Keratinocyte (primary cell): ENCODE measurements around the gene HDLBP. TPM values are rescaled to one million over a fixed set of nuclear protein-coding genes. Genes with fewer than 3 reads are reported as not detected.

Experiments
- DNase-seq: peaks from one replicate; pipeline ENCODE4 v3.0.0-alpha.2; 2011; ENCODE audit warnings: low read depth, missing footprints, low spot score
- FAIRE-seq: peaks from 2 replicates; lab custom pipeline; 2011; peaks lifted over from hg19 to GRCh38; lab: Jason Lieb, UNC
- H2AFZ ChIP-seq: 2 replicates; pipeline ENCODE4 v1.6.0; 2012; ENCODE audit warnings: low read length, control low read depth, inconsistent platforms; ENCODE audit not compliant: control insufficient read depth
- H3K27ac ChIP-seq: 2 replicates; pipeline ENCODE4 v1.5.1; 2011; ENCODE audit warnings: low read length; ENCODE audit not compliant: control insufficient read depth, insufficient read depth
- H3K27me3 ChIP-seq: 3 replicates; pipeline ENCODE4 v1.6.0; 2011; ENCODE audit warnings: low read length; ENCODE audit not compliant: control insufficient read depth, insufficient read depth; ENCODE audit errors: extremely low read depth
- H3K36me3 ChIP-seq, 2 experiments: 2 replicates in 1 of 2; 3 replicates in 1 of 2; pipeline ENCODE4 v1.5.1; 2011; ENCODE audit warnings: low read length in 2 of 2, mild to moderate bottlenecking in 1 of 2; ENCODE audit not compliant: control insufficient read depth in 2 of 2, insufficient read depth in 2 of 2; ENCODE audit errors: extremely low read depth in 1 of 2
- H3K4me1 ChIP-seq: 3 replicates; pipeline ENCODE4 v1.5.1; 2011; ENCODE audit warnings: low read length; ENCODE audit not compliant: control insufficient read depth, insufficient read depth; ENCODE audit errors: extremely low read depth
- H3K4me2 ChIP-seq: 3 replicates; pipeline ENCODE4 v1.6.0; 2011; ENCODE audit warnings: low read depth, low read length; ENCODE audit not compliant: control insufficient read depth, insufficient read depth; ENCODE audit errors: extremely low read depth
- H3K4me3 ChIP-seq, 3 experiments: fragments of 200-600 bp in 1 of 3; sonication (generic) in 1 of 3; 2 replicates in 2 of 3; 3 replicates in 1 of 3; pipeline ENCODE4 v1.5.1; 2011 to 2016; ENCODE audit warnings: low read length in 3 of 3, mild to moderate bottlenecking in 3 of 3, control low read depth in 2 of 3, inconsistent platforms in 1 of 3, low read depth in 1 of 3, mixed read lengths in 1 of 3, mixed run types in 1 of 3, moderate library complexity in 1 of 3; ENCODE audit not compliant: control insufficient read depth in 2 of 3, insufficient read depth in 2 of 3; ENCODE audit errors: extremely low read depth in 1 of 3
- H3K79me2 ChIP-seq: 2 replicates; pipeline ENCODE4 v1.6.0; 2012; ENCODE audit warnings: low read length; ENCODE audit not compliant: control insufficient read depth, insufficient read depth
- H3K9ac ChIP-seq: 3 replicates; pipeline ENCODE4 v1.6.0; 2011; ENCODE audit warnings: low read length; ENCODE audit not compliant: control insufficient read depth, insufficient read depth; ENCODE audit errors: extremely low read depth
- H3K9me1 ChIP-seq: 3 replicates; pipeline ENCODE4 v1.6.0; 2011; ENCODE audit warnings: low read length; ENCODE audit not compliant: control insufficient read depth, insufficient read depth; ENCODE audit errors: extremely low read depth
- H3K9me3 ChIP-seq: 2 replicates; pipeline ENCODE4 v1.5.1; 2012; ENCODE audit warnings: low read depth, low read length; ENCODE audit not compliant: control insufficient read depth
- H4K20me1 ChIP-seq: 3 replicates; pipeline ENCODE4 v1.6.0; 2011; ENCODE audit warnings: low read length; ENCODE audit not compliant: control insufficient read depth, insufficient read depth; ENCODE audit errors: extremely low read depth
- CTCF ChIP-seq, 3 experiments: IDR thresholded peaks in 1 of 3; conservative IDR thresholded peaks in 1 of 3; optimal IDR thresholded peaks in 1 of 3; 2 replicates in 2 of 3; 3 replicates in 1 of 3; pipeline versions ENCODE3 to v1.5.1; 2011; ENCODE audit warnings: low read length in 3 of 3, mild to moderate bottlenecking in 3 of 3, moderate library complexity in 2 of 3, control low read depth in 1 of 3, inconsistent platforms in 1 of 3; ENCODE audit not compliant: insufficient read depth in 2 of 3; ENCODE audit errors: extremely low read depth in 1 of 3
- EZH2 ChIP-seq: IDR thresholded peaks from one replicate; pipeline ENCODE4 v1.6.1; 2012; ENCODE audit warnings: inconsistent platforms, mild to moderate bottlenecking, low read length, moderate library complexity
- dilution Hi-C: fragments of 300-500 bp; cut with MboI; formaldehyde crosslinking; loops from one replicate; pipeline ENCODE4 v1.7.0; 2020; ENCODE audit warnings: low sequenced_read_pairs; ENCODE audit not compliant: extremely low pct_ligation_motif_present
- polyA plus RNA-seq, 5 experiments: library from polyadenylated mRNA; depleted of rRNA in 3 of 5; stranded (reverse) in 3 of 5; stranded (forward) in 1 of 5; unstranded in 1 of 5; fragments of >200 nt; gene quantifications; 1 replicate in 1 of 5; 2 replicates in 3 of 5; 3 replicates in 1 of 5; pipeline versions ENCODE4 v1.2.1 to v1.2.3, GENCODE V29; 2011 to 2012; ENCODE audit warnings: missing spikeins in 2 of 5, low read depth in 1 of 5, low replicate concordance in 1 of 5

The HDLBP gene
- polyA plus RNA-seq, 1 donor (not counting 4 experiments of a cell fraction or from before 2014, with no cell fraction given) = 289 TPM

- H3K27ac ChIP-seq = no peak overlapping the region
- H3K4me2 ChIP-seq = no peak overlapping the region
- FAIRE-seq = no peak
- H3K9me1 ChIP-seq = no peaks in the 10 kb centered on the region
- dilution Hi-C loops = no loop called here
- no peaks in the 10 kb centered on the region for H3K9me3 ChIP-seq
- no peak overlapping the region for H2AFZ ChIP-seq
- H3K36me3 ChIP-seq = peaks cover 3 to 4% of the 10 kb centered on the region in 2 experiments
- TF ChIP-seq CTCF (optimal IDR thresholded peaks at IDR 0.05 in 1 of 3, IDR thresholded peaks at IDR 0.05 in 1 of 3, conservative IDR thresholded peaks at IDR 0.05 in 1 of 3; ENCODE audit: extremely low read depth in 1 of 3, insufficient read depth in 2 of 3, low read length in 3 of 3) (no peak), EZH2 (no peak)
- H3K4me1 ChIP-seq = no peaks in the 10 kb centered on the region
- peaks cover 18% of the 10 kb centered on the region for H3K27me3 ChIP-seq
- no peak overlapping the region for H3K4me3 ChIP-seq
- H3K9ac ChIP-seq = no peak overlapping the region
- no peaks in the 10 kb centered on the region for H3K79me2 ChIP-seq
- no peak for DNase-seq
- H4K20me1 ChIP-seq = no peaks in the 10 kb centered on the region
Measured at GRCh38 chr2:241184901-241185300, 130.6 kb downstream of the HDLBP start.

- Histone ChIP-seq H3K36me3 (peaks cover 6 to 8% of the 10 kb centered on the region in 2 experiments), H3K9me1 (no peaks in the 10 kb centered on the region), H3K27ac (no peak overlapping the region), H3K79me2 (no peaks in the 10 kb centered on the region), H4K20me1 (no peaks in the 10 kb centered on the region), H2AFZ (no peak overlapping the region), H3K27me3 (peaks cover 10% of the 10 kb centered on the region), H3K4me2 (no peak overlapping the region), H3K9me3 (no peaks in the 10 kb centered on the region), H3K9ac (no peak overlapping the region), H3K4me3 (no peak overlapping the region), H3K4me1 (no peaks in the 10 kb centered on the region)
- no peak for TF ChIP-seq EZH2
- no peak for TF ChIP-seq CTCF (optimal IDR thresholded peaks at IDR 0.05 in 1 of 3, IDR thresholded peaks at IDR 0.05 in 1 of 3, conservative IDR thresholded peaks at IDR 0.05 in 1 of 3; ENCODE audit: extremely low read depth in 1 of 3, insufficient read depth in 2 of 3, low read length in 3 of 3)
- no peak for FAIRE-seq
- no peak for DNase-seq
- dilution Hi-C loops = no loop called here
Measured at GRCh38 chr2:241183221-241183620, 132.3 kb downstream of the HDLBP start.
